Measurements from ENCODE around the gene WIF1.

The WIF1 gene

GRCh38 chr12:65121956-65122469, 908 bp upstream of the WIF1 start:
- DNase-seq: no peak

- DNase-seq: no peak
These were observed 2.0 kb downstream of the WIF1 start for GRCh38 chr12:65119063-65119462.

- DNase-seq: no peak
These were observed 7.5 kb downstream of the WIF1 start for GRCh38 chr12:65113621-65114035.

GRCh38 chr12:65106948-65107347, 14.2 kb downstream of the WIF1 start:
- no peak for DNase-seq

GRCh38 chr12:65100140-65100539, 21.0 kb downstream of the WIF1 start:
- no peak for DNase-seq

GRCh38 chr12:65099182-65099581, 21.9 kb downstream of the WIF1 start:
- no peak for DNase-seq

GRCh38 chr12:65098364-65098763, 22.7 kb downstream of the WIF1 start:
- no peak for DNase-seq

GRCh38 chr12:65094722-65095121, 26.4 kb downstream of the WIF1 start:
- no peak for DNase-seq

- no peak for DNase-seq
These were observed 27.5 kb downstream of the WIF1 start for GRCh38 chr12:65093606-65094005.

- no peak for DNase-seq
These were observed 30.6 kb downstream of the WIF1 start for GRCh38 chr12:65090461-65090860.

- no peak for DNase-seq
These were observed 34.9 kb downstream of the WIF1 start for GRCh38 chr12:65086236-65086635.

- DNase-seq: no peak
These were observed 36.5 kb downstream of the WIF1 start for GRCh38 chr12:65084579-65084978.

- no peak for DNase-seq
These were observed 37.5 kb downstream of the WIF1 start for GRCh38 chr12:65083581-65083980.

- no peak for DNase-seq
These were observed 38.7 kb downstream of the WIF1 start for GRCh38 chr12:65082406-65082805.

GRCh38 chr12:65081496-65081895, 39.6 kb downstream of the WIF1 start:
- DNase-seq: no peak

- DNase-seq: no peak
These were observed 46.2 kb downstream of the WIF1 start for GRCh38 chr12:65074932-65075331.

- DNase-seq: no peak
These were observed 51.8 kb downstream of the WIF1 start for GRCh38 chr12:65069336-65069735.

- DNase-seq: no peak
These were observed 53.7 kb downstream of the WIF1 start for GRCh38 chr12:65067383-65067782.

GRCh38 chr12:65055859-65056258, 65.2 kb downstream of the WIF1 start:
- DNase-seq: no peak

- no peak for DNase-seq
These were observed 69.9 kb downstream of the WIF1 start for GRCh38 chr12:65051218-65051617.

GRCh38 chr12:65045269-65045668, 75.8 kb downstream of the WIF1 start:
- no peak for DNase-seq

- DNase-seq: no peak
These were observed 81.8 kb downstream of the WIF1 start for GRCh38 chr12:65039301-65039700.

- DNase-seq: no peak
These were observed 96.0 kb downstream of the WIF1 start for GRCh38 chr12:65025136-65025535.

- DNase-seq: no peak
These were observed 97.6 kb downstream of the WIF1 start for GRCh38 chr12:65023485-65023884.

GRCh38 chr12:65022960-65023359, 98.1 kb downstream of the WIF1 start:
- no peak for DNase-seq

GRCh38 chr12:65022421-65022820, 98.7 kb downstream of the WIF1 start:
- DNase-seq: no peak

Measured in SIG-M5 (cell line).